KMS-11 (cell line): ENCODE data around the gene RASAL2.

Experiments used
- H2AFZ ChIP-seq: fragments of 200-600 bp; sonication (generic); 2 replicates; pipeline ENCODE4 v1.6.1; 2016; ENCODE audit warnings: antibody characterized with exemption, mixed run types, low read depth
- H3K27ac ChIP-seq: fragments of 200-600 bp; sonication (generic); 2 replicates; pipeline ENCODE4 v1.6.1; 2016; ENCODE audit warnings: mild to moderate bottlenecking, mixed run types
- H3K27me3 ChIP-seq: fragments of 200-600 bp; sonication (generic); 2 replicates; pipeline ENCODE4 v1.6.1; 2017; ENCODE audit warnings: mild to moderate bottlenecking, low read depth, mixed run types, moderate library complexity; ENCODE audit not compliant: insufficient read depth
- H3K36me3 ChIP-seq: fragments of 200-600 bp; sonication (generic); 2 replicates; pipeline ENCODE4 v1.6.1; 2017; ENCODE audit warnings: mild to moderate bottlenecking, mixed run types; ENCODE audit not compliant: insufficient read depth
- H3K4me1 ChIP-seq: fragments of 200-600 bp; sonication (generic); 2 replicates; pipeline ENCODE4 v1.6.1; 2016; ENCODE audit warnings: mild to moderate bottlenecking, low read depth, mixed run types; ENCODE audit not compliant: poor library complexity, severe bottlenecking
- H3K4me2 ChIP-seq: fragments of 200-600 bp; sonication (generic); 2 replicates; pipeline ENCODE4 v1.7.0; 2016; ENCODE audit warnings: mild to moderate bottlenecking, mixed run types
- H3K4me3 ChIP-seq: fragments of 200-600 bp; sonication (generic); IDR thresholded peaks from 2 replicates; pipeline ENCODE4 v1.6.1; 2017; ENCODE audit warnings: low read depth, low read length, mixed read lengths; ENCODE audit not compliant: insufficient read depth
- H3K79me2 ChIP-seq: fragments of 200-600 bp; sonication (generic); 2 replicates; pipeline ENCODE4 v1.6.1; 2016; ENCODE audit warnings: low read depth, mixed run types; ENCODE audit not compliant: insufficient read depth
- H3K9ac ChIP-seq: fragments of 200-600 bp; sonication (generic); 2 replicates; pipeline ENCODE4 v1.6.1; 2016; ENCODE audit warnings: mild to moderate bottlenecking, mixed run types
- H4K20me1 ChIP-seq: fragments of 200-600 bp; sonication (generic); 2 replicates; pipeline ENCODE4 v1.6.1; 2016; ENCODE audit warnings: mild to moderate bottlenecking, mixed run types; ENCODE audit not compliant: insufficient read depth
- CTCF ChIP-seq: fragments of 200-600 bp; sonication (generic); conservative IDR thresholded peaks from 2 replicates; pipeline ENCODE4 v1.6.1; 2017; ENCODE audit warnings: low read depth, mild to moderate bottlenecking, antibody characterized with exemption, low read length, moderate library complexity, mixed read lengths

Gene RASAL2

GRCh38 chr1:178330153-178330552, 236.2 kb downstream of the RASAL2 start:
- no peak for TF ChIP-seq CTCF
- H3K79me2 ChIP-seq, result no peaks in the 10 kb centered on the region
- no peaks in the 10 kb centered on the region for H4K20me1 ChIP-seq

GRCh38 chr1:178330848-178331497, 237.1 kb downstream of the RASAL2 start:
- no peak overlapping the region for H2AFZ ChIP-seq
- H3K4me2 ChIP-seq, result no peak overlapping the region
- no peak overlapping the region for H3K27ac ChIP-seq
- H4K20me1 ChIP-seq, result no peaks in the 10 kb centered on the region
- H3K9ac ChIP-seq, result no peak overlapping the region
- no peaks in the 10 kb centered on the region for H3K4me1 ChIP-seq
- TF ChIP-seq CTCF, result no peak
- no peaks in the 10 kb centered on the region for H3K79me2 ChIP-seq
- H3K27me3 ChIP-seq, result no peaks in the 10 kb centered on the region
- no peaks in the 10 kb centered on the region for H3K36me3 ChIP-seq
- H3K4me3 ChIP-seq, result no peak overlapping the region

More at GRCh38 chr1:178330153-178330552, 236.2 kb downstream of the RASAL2 start:
- H2AFZ ChIP-seq, result no peak overlapping the region
- no peaks in the 10 kb centered on the region for H3K36me3 ChIP-seq
- no peak overlapping the region for H3K27ac ChIP-seq
- H3K27me3 ChIP-seq, result no peaks in the 10 kb centered on the region
- no peak overlapping the region for H3K9ac ChIP-seq
- H3K4me1 ChIP-seq, result no peaks in the 10 kb centered on the region
- H3K4me3 ChIP-seq, result no peak overlapping the region
- H3K4me2 ChIP-seq, result no peak overlapping the region

GRCh38 chr1:178335426-178335825, 241.5 kb downstream of the RASAL2 start:
- no peaks in the 10 kb centered on the region for H3K4me1 ChIP-seq
- H3K4me2 ChIP-seq, result no peak overlapping the region
- H3K79me2 ChIP-seq, result no peaks in the 10 kb centered on the region
- no peaks in the 10 kb centered on the region for H3K36me3 ChIP-seq
- no peak overlapping the region for H3K9ac ChIP-seq
- H4K20me1 ChIP-seq, result no peaks in the 10 kb centered on the region
- no peaks in the 10 kb centered on the region for H3K27me3 ChIP-seq
- H3K27ac ChIP-seq, result no peak overlapping the region
- no peak overlapping the region for H3K4me3 ChIP-seq
- no peak for TF ChIP-seq CTCF
- no peak overlapping the region for H2AFZ ChIP-seq

- TF ChIP-seq CTCF, result no peak
- no peaks in the 10 kb centered on the region for H3K4me1 ChIP-seq
These were observed 243.3 kb downstream of the RASAL2 start for GRCh38 chr1:178337091-178337706.

More at GRCh38 chr1:178337091-178337706, 243.3 kb downstream of the RASAL2 start:
- H3K27ac ChIP-seq, result no peak overlapping the region
- no peaks in the 10 kb centered on the region for H3K36me3 ChIP-seq
- H3K79me2 ChIP-seq, result no peaks in the 10 kb centered on the region
- no peaks in the 10 kb centered on the region for H3K27me3 ChIP-seq
- H3K4me3 ChIP-seq, result no peak overlapping the region
- H3K9ac ChIP-seq, result no peak overlapping the region
- no peak overlapping the region for H3K4me2 ChIP-seq
- no peaks in the 10 kb centered on the region for H4K20me1 ChIP-seq
- H2AFZ ChIP-seq, result no peak overlapping the region
